K562 (cell line): ENCODE results near the gene RALGPS1. TPM values are rescaled to one million over a fixed set of nuclear protein-coding genes. Genes with fewer than 3 reads are reported as not detected.

ENCODE experiments used
- ATAC-seq: fragments of 200-7000 bp; cut with Tn5 transposase; 3 replicates; pipeline ENCODE4 v1.9.1; 2020; ENCODE audit warnings: moderate library complexity
- BruUV-seq: library from RNA; stranded (reverse); fragments of 400-500 nt; replicated peaks from 2 replicates; lab custom pipeline; 2021; lab: Mats Ljungman, UMichigan
- CTCF ChIA-PET: fragments of 300-600 bp; formaldehyde crosslinking; extraction: SDS; loops from one replicate; lab custom pipeline; 2021; ENCODE audit warnings: low intra/inter-chr PET ratio; lab: Yijun Ruan, JAX
- POLR2A ChIA-PET: fragments of 300-600, 350-650 bp; sonication (Branson Sonifier 250); formaldehyde crosslinking; extraction: SDS; loops from one replicate; lab custom pipeline; 2021; ENCODE audit warnings: antibody characterized with exemption, inconsistent platforms; lab: Yijun Ruan, JAX
- DNase-seq, 4 experiments: peaks; one replicate each; pipeline versions ENCODE4 v3.0.0 to v3.0.0-alpha.2; 2011 to 2018; ENCODE audit warnings: low spot score in 3 of 4, mixed read lengths in 3 of 4; ENCODE audit errors: extremely low read depth in 1 of 4
- FAIRE-seq: peaks from 2 replicates; lab custom pipeline; 2011; peaks lifted over from hg19 to GRCh38; lab: Jason Lieb, UNC
- H2AFZ ChIP-seq: 2 replicates; pipeline ENCODE4 v1.6.0; 2011; ENCODE audit warnings: low read depth, low read length, control low read depth, inconsistent platforms
- H3K27ac ChIP-seq: fragments of 200-600 bp; 3 replicates; pipeline ENCODE4 v1.8.0; 2011; ENCODE audit warnings: low read depth, mild to moderate bottlenecking, control low read depth, inconsistent platforms, low read length, moderate library complexity, mixed read lengths; ENCODE audit errors: extremely low read depth
- H3K27me3 ChIP-seq, 2 experiments: fragments of 300-600 bp in 1 of 2; 2 replicates in 1 of 2; 3 replicates in 1 of 2; pipeline versions ENCODE4 v1.6.0 to v1.8.0; 2011; ENCODE audit warnings: inconsistent platforms in 2 of 2, low read length in 2 of 2, mild to moderate bottlenecking in 1 of 2, mixed read lengths in 1 of 2, moderate library complexity in 1 of 2; ENCODE audit not compliant: control insufficient read depth in 2 of 2, insufficient read depth in 2 of 2
- H3K36me3 ChIP-seq: fragments of 300-600 bp; 3 replicates; pipeline ENCODE4 v1.8.0; 2011; ENCODE audit warnings: mild to moderate bottlenecking, low read length, inconsistent platforms; ENCODE audit not compliant: control insufficient read depth, insufficient read depth
- H3K4me1 ChIP-seq, 2 experiments: fragments of 200-600 bp in 1 of 2; replicated peaks in 1 of 2; 2 replicates in 1 of 2; 3 replicates in 1 of 2; pipeline versions ENCODE4 v1.5.1 to v1.8.0; 2011; ENCODE audit warnings: inconsistent platforms in 2 of 2, low read length in 2 of 2, mild to moderate bottlenecking in 1 of 2, mixed read lengths in 1 of 2, moderate library complexity in 1 of 2; ENCODE audit not compliant: control insufficient read depth in 2 of 2, insufficient read depth in 2 of 2
- H3K4me2 ChIP-seq: 2 replicates; pipeline ENCODE4 v1.6.1; 2011; ENCODE audit warnings: low read length, control low read depth, inconsistent platforms, mixed read lengths; ENCODE audit not compliant: insufficient read depth
- H3K4me3 ChIP-seq: fragments of 200-600 bp; sonication (generic), shearing (Covaris generic); 2 replicates; pipeline ENCODE4 v1.5.1; 2016; ENCODE audit warnings: control low read depth, inconsistent platforms
- H3K79me2 ChIP-seq: fragments of 200-600 bp; 3 replicates; pipeline ENCODE4 v1.8.0; 2011; ENCODE audit warnings: low read length, inconsistent platforms; ENCODE audit not compliant: control insufficient read depth, insufficient read depth
- H3K9ac ChIP-seq, 2 experiments: 2 replicates each; pipeline versions ENCODE4 v1.6.0 to v1.6.1; 2011; ENCODE audit warnings: low read depth in 2 of 2, low read length in 2 of 2, control low read depth in 1 of 2, inconsistent platforms in 1 of 2, mild to moderate bottlenecking in 1 of 2, mixed read lengths in 1 of 2; ENCODE audit not compliant: insufficient read depth in 1 of 2
- H3K9me1 ChIP-seq: one replicate; pipeline ENCODE4 v1.6.0; 2011; ENCODE audit warnings: inconsistent platforms, mild to moderate bottlenecking, low read length, moderate library complexity; ENCODE audit not compliant: control insufficient read depth, insufficient read depth
- H3K9me3 ChIP-seq: replicated peaks from 2 replicates; pipeline ENCODE4 v1.5.1; 2011; ENCODE audit warnings: low read depth, low read length, inconsistent platforms; ENCODE audit not compliant: control insufficient read depth, insufficient read depth
- H4K20me1 ChIP-seq: replicated peaks from 2 replicates; pipeline ENCODE4 v1.6.1; 2011; ENCODE audit warnings: low read length, inconsistent platforms, mixed read lengths; ENCODE audit not compliant: control insufficient read depth, insufficient read depth
- ESRRB ChIP-seq: fragments of 250-450 bp; sonication (Bioruptor Pico); IDR thresholded peaks from 2 replicates; pipeline ENCODE4 v1.5.0; 2020; ENCODE audit warnings: mild to moderate bottlenecking, moderate library complexity, borderline replicate concordance
- JUN ChIP-seq, 2 experiments: sonication (generic) in 1 of 2; formaldehyde crosslinking in 1 of 2; IDR thresholded peaks; 2 replicates each; pipeline versions ENCODE4 v1.6.1 to v1.8.0; 2012 to 2022; ENCODE audit warnings: borderline replicate concordance in 2 of 2, mild to moderate bottlenecking in 2 of 2, improper control_type of control experiment in 1 of 2, low read depth in 1 of 2, low read length in 1 of 2, missing genetic modification reagents in 1 of 2
- MAFF ChIP-seq: IDR thresholded peaks from 2 replicates; pipeline ENCODE4 v1.6.1; 2012; ENCODE audit warnings: low read length, improper control_type of control experiment
- RFX1 ChIP-seq: fragments of 450-650 bp; IDR thresholded peaks from 2 replicates; pipeline ENCODE4 v1.6.1; 2016; ENCODE audit warnings: mild to moderate bottlenecking, moderate library complexity
- SP1 ChIP-seq: sonication (generic); formaldehyde crosslinking; IDR thresholded peaks from 2 replicates; pipeline ENCODE4 v1.8.1; 2022; ENCODE audit warnings: mild to moderate bottlenecking, missing genetic modification reagents
- WGBS: fragments of 100-300 bp; shearing (Covaris generic); methylation state at CpG from one replicate; pipeline ENCODE4 v1.1.6; 2016; ENCODE audit warnings: low coverage, mixed read lengths; ENCODE audit not compliant: insufficient coverage; ENCODE audit errors: missing lambda C conversion rate; 5-methylcytosine and 5-hydroxymethylcytosine counted together
- in situ Hi-C: fragments of 300-500 bp; cut with MboI; formaldehyde crosslinking; loops from 4 replicates; pipeline ENCODE4 v1.15.0; 2018; ENCODE audit warnings: inconsistent platforms, mixed read lengths
- intact Hi-C: fragments of 100-400 bp; cut with micrococcal nuclease; formaldehyde crosslinking; loops from 2 replicates; pipeline ENCODE4 v1.14.2; 2022
- polyA plus RNA-seq, 8 experiments: library from polyadenylated mRNA; depleted of rRNA in 4 of 8; stranded (reverse) in 5 of 8; unstranded in 3 of 8; fragments of >200 nt; fragmentation: Nextera tagmentation in 2 of 8; fragmentation: Illumina TruSeq in 1 of 8; extraction: Ambion mirVana in 2 of 8; extraction: Trizol in 1 of 8; gene quantifications; 2 replicates each; pipeline versions ENCODE4 v1.2.1 to v1.2.3, GENCODE V29; 2011 to 2014; ENCODE audit warnings: inconsistent platforms in 1 of 8, missing spikeins in 1 of 8
- total RNA-seq, 7 experiments: library from RNA; depleted of rRNA in 6 of 7; stranded (reverse); fragments of >200 nt in 6 of 7; fragmentation: Illumina TruSeq in 2 of 7; extraction: Trizol in 2 of 7; gene quantifications; 2 replicates each; pipeline versions ENCODE4 v1.2.1 to v1.2.3, GENCODE V29; 2011 to 2021; ENCODE audit warnings: low replicate concordance in 1 of 7

Gene RALGPS1
- total and polyA plus RNA-seq, 9 of the 15 experiments (the other 6 are each of a cell fraction or from before 2014, with no cell fraction given), result 0.04 to 2.6 (median 1.5) TPM

DNA sequence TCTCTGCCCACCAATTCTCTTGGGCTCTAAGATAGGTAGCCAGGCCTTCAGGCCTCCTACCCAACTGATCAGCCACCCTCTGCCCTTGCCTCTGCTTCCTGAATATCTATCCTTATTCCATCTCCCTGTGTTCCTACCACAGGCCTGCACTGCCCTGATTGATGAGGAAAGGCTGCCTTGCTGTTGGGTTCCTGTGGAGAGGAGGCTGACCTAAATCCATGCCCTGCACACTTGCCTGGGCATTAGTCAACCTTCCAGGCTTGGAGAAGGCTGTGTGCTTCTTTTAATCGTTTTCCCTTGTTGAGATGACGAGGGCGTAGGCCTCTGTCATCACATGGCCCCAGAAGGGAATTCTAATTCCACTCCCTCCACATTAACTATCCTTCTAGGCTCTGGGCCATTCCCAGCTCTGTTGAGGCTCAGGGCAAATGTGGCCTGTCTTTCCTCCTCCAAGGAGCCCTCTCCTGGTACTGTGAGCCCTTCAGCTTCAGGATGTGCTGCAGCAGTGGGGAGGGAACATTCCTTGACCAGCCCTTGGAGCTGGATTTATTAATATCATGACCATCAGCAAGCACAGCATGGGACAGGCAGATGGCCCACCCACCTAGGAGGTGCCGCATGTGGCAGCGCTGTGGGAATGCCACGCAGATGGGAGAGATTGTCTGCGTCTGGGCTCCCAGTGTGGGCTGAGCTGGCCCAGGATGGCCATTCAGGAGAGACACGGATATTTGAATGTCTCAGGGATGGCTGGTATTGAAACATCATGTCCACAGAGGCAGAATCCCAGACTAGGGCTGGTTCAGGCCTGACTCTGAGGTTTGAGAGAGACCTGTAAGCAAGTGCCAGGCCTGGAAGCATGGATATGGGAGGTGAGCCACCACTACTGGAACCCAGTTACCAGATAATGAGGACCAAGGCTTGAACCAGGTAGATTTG is 166.9 kb downstream of the RALGPS1 start:
- ATAC-seq (no peak), FAIRE-seq (no peak)
- in situ Hi-C loops, result loop anchor here (10.0 kb wide), 1 partner anchor 243 kb away; no protein-coding TSS in a partner anchor
- intact Hi-C loops, result no loop called here
- no peak overlapping the region for H3K27ac ChIP-seq
- TF ChIP-seq RFX1, result no peak
- no peak for TF ChIP-seq SP1 (CRISPR knock-in tag)
- TF ChIP-seq JUN (IDR thresholded peaks at IDR 0.05; ENCODE audit: borderline replicate concordance, low read depth, low read length), result no peak
- no peak for TF ChIP-seq JUN (CRISPR knock-in tag; IDR thresholded peaks at IDR 0.05; ENCODE audit: borderline replicate concordance)
- no peak for TF ChIP-seq ESRRB (CRISPR knock-in tag)
- TF ChIP-seq MAFF, result no peak
- TF ChIP-seq, all 486 proteins: peak for 0
- Histone ChIP-seq H3K4me3 (no peak overlapping the region), H3K4me1 (no peaks in the 10 kb centered on the region; a peak in 1 of 5 replicates), H3K79me2 (no peaks in the 10 kb centered on the region), H3K4me2 (no peak overlapping the region), H3K9me1 (peaks cover 3% of the 10 kb centered on the region), H4K20me1 (0 out of 2 replicates have a peak, but pooled peaks cover 4% of the 10 kb centered on the region), H3K36me3 (no peaks in the 10 kb centered on the region), H3K27me3 (peaks cover 2 to 41% of the 10 kb centered on the region in 2 experiments; a peak in 4 of 5 replicates), H2AFZ (no peak overlapping the region), H3K9ac (no peak overlapping the region), H3K9me3 (no peaks in the 10 kb centered on the region)
- no TSS peak for BruUV-seq
- DNase-seq, result no peak
- POLR2A ChIA-PET, result interaction anchor here (1.3 kb wide), 1 partner anchor 22 kb away, joined by 3 read pairs; no protein-coding TSS in a partner anchor
- WGBS, result 0% methylated on average over 7 of the region's 8 CpGs
- CTCF ChIA-PET, result no interaction called here
